ENCODE results near the gene ZNF239.

DNA sequence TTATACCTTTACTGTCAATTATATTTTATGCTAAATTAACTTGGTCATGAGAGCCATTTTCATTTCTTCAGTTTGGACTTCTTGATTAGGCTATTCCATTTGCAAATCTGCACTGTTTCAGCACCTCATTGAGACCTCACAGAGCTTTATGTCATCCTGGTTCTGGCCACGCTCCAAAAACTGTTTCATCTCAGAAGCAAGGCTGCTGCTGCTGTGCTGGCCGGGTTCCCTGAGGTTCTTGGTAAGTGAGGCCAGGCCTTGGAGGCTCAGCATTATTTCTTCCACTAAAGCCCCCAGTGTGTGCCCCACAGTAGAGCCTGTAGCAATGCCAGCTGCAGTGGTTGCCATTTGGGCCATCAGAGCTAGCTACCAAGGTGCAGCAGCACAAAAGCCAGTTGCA, 24.0 kb upstream of the ZNF239 start:
- TF ChIP-seq, protein P1, sequence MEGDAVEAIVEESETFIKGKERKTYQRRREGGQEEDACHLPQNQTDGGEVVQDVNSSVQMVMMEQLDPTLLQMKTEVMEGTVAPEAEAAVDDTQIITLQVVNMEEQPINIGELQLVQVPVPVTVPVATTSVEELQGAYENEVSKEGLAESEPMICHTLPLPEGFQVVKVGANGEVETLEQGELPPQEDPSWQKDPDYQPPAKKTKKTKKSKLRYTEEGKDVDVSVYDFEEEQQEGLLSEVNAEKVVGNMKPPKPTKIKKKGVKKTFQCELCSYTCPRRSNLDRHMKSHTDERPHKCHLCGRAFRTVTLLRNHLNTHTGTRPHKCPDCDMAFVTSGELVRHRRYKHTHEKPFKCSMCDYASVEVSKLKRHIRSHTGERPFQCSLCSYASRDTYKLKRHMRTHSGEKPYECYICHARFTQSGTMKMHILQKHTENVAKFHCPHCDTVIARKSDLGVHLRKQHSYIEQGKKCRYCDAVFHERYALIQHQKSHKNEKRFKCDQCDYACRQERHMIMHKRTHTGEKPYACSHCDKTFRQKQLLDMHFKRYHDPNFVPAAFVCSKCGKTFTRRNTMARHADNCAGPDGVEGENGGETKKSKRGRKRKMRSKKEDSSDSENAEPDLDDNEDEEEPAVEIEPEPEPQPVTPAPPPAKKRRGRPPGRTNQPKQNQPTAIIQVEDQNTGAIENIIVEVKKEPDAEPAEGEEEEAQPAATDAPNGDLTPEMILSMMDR (IDR thresholded peaks at IDR 0.05): no peak
- TF ChIP-seq POLR2A (IDR thresholded peaks at IDR 0.05): no peak
